Measurements from ENCODE around the gene REL.
A peak's percentile ranks its signal among the peaks of the same experiment; 100 is the strongest.
"Not testable (repeated sequence)": the region's sequence is repeated elsewhere in the genome, so short reads cannot be mapped to it uniquely, and the experiment has no call there.

REL gene

GRCh38 chr2:60881047-60881932 is at the start of gene REL:
Gene REL, plus strand, starts transcription at chr2:60881574. Its CDS starts 267 bp downstream, at chr2:60881841.
- DNase-seq, result peak; percentile 80

GRCh38 chr2:60831921-60832320 is 49.5 kb upstream of the REL start:
- DNase-seq, result no peak

- DNase-seq, result no peak
Observed at GRCh38 chr2:60832621-60833020, 48.8 kb upstream of the REL start.

GRCh38 chr2:60834270-60834717 is 47.1 kb upstream of the REL start:
- DNase-seq, result no peak

GRCh38 chr2:60836491-60836890 is 44.9 kb upstream of the REL start:
- DNase-seq, result no peak

- DNase-seq, result no peak
Observed at GRCh38 chr2:60837123-60837522, 44.3 kb upstream of the REL start.

GRCh38 chr2:60838481-60838880 is 42.9 kb upstream of the REL start:
- DNase-seq, result no peak

- no peak for DNase-seq
Observed at GRCh38 chr2:60839126-60839813, 42.1 kb upstream of the REL start.

- peak; percentile 31 for DNase-seq
Observed at GRCh38 chr2:60840880-60841279, 40.5 kb upstream of the REL start.

GRCh38 chr2:60843006-60843405 is 38.4 kb upstream of the REL start:
- no peak for DNase-seq

- no peak for DNase-seq
Observed at GRCh38 chr2:60844105-60844504, 37.3 kb upstream of the REL start.

GRCh38 chr2:60847854-60848253 is 33.5 kb upstream of the REL start:
- DNase-seq, result no peak

GRCh38 chr2:60849187-60849586 is 32.2 kb upstream of the REL start:
- DNase-seq, result no peak

- DNase-seq, result no peak
Observed at GRCh38 chr2:60852282-60852860, 29.0 kb upstream of the REL start.

- no peak for DNase-seq
Observed at GRCh38 chr2:60853531-60853930, 27.8 kb upstream of the REL start.

- DNase-seq, result no peak
Observed at GRCh38 chr2:60855989-60856669, 25.2 kb upstream of the REL start.

GRCh38 chr2:60857056-60857455 is 24.3 kb upstream of the REL start:
- DNase-seq, result no peak

GRCh38 chr2:60858897-60859311 is 22.5 kb upstream of the REL start:
- no peak for DNase-seq

- DNase-seq, result peak; percentile 67
Observed at GRCh38 chr2:60861736-60862135, 19.6 kb upstream of the REL start.

- DNase-seq, result no peak
Observed at GRCh38 chr2:60862642-60863041, 18.7 kb upstream of the REL start.

GRCh38 chr2:60865361-60865760 is 16.0 kb upstream of the REL start:
- not testable (repeated sequence) for DNase-seq

- no peak for DNase-seq
Observed at GRCh38 chr2:60867007-60867406, 14.4 kb upstream of the REL start.

- no peak for DNase-seq
Observed at GRCh38 chr2:60867848-60868247, 13.5 kb upstream of the REL start.
